Endothelial cell of umbilical vein (primary cell): ENCODE data around the gene KDM4C. TPM values are rescaled to one million over a fixed set of nuclear protein-coding genes. Genes with fewer than 3 reads are reported as not detected.

Experiments used
- BruUV-seq: library from RNA; stranded (reverse); fragments of 400-500 nt; replicated peaks from 2 replicates; lab custom pipeline; 2021; lab: Mats Ljungman, UMichigan
- CTCF ChIA-PET: fragments of 300-600, 350-600 bp; sonication (Branson Sonifier 250); formaldehyde crosslinking; loops from one replicate; lab custom pipeline; 2021; ENCODE audit warnings: antibody characterized with exemption, inconsistent platforms; lab: Charles Lee
- POLR2A ChIA-PET: fragments of 300-600, 350-600 bp; sonication (Branson Sonifier 250); formaldehyde crosslinking; loops from one replicate; lab custom pipeline; 2021; ENCODE audit warnings: antibody characterized with exemption, inconsistent platforms; lab: Charles Lee
- DNase-seq: peaks from one replicate; pipeline ENCODE4 v3.0.0-alpha.2; 2011; ENCODE audit warnings: low read depth, low spot score
- FAIRE-seq: peaks from 2 replicates; lab custom pipeline; 2011; peaks lifted over from hg19 to GRCh38; lab: Jason Lieb, UNC
- H2AFZ ChIP-seq: 2 replicates; pipeline ENCODE4 v1.6.0; 2012; ENCODE audit warnings: low read depth, low read length, control low read depth, inconsistent platforms
- H3K27ac ChIP-seq: 2 replicates; pipeline ENCODE4 v1.5.1; 2011; ENCODE audit warnings: low read depth, mild to moderate bottlenecking, control low read depth, low read length, moderate library complexity; ENCODE audit not compliant: insufficient read depth
- H3K27me3 ChIP-seq, 2 experiments: 2 replicates each; pipeline versions ENCODE4 v1.6.0 to v1.6.1; 2011; ENCODE audit warnings: low read length in 2 of 2, mixed read lengths in 1 of 2; ENCODE audit not compliant: control insufficient read depth in 2 of 2, insufficient read depth in 2 of 2
- H3K36me3 ChIP-seq, 2 experiments: 2 replicates in 1 of 2; 3 replicates in 1 of 2; pipeline ENCODE4 v1.5.1; 2011; ENCODE audit warnings: low read length in 2 of 2, mild to moderate bottlenecking in 1 of 2, moderate library complexity in 1 of 2; ENCODE audit not compliant: control insufficient read depth in 2 of 2, insufficient read depth in 2 of 2; ENCODE audit errors: extremely low read depth in 1 of 2
- H3K4me1 ChIP-seq: 3 replicates; pipeline ENCODE4 v1.5.1; 2011; ENCODE audit warnings: mild to moderate bottlenecking, low read length; ENCODE audit not compliant: control insufficient read depth, insufficient read depth; ENCODE audit errors: extremely low read depth
- H3K4me2 ChIP-seq: 2 replicates; pipeline ENCODE4 v1.6.1; 2011; ENCODE audit warnings: low read length, control low read depth, mixed read lengths; ENCODE audit not compliant: insufficient read depth
- H3K4me3 ChIP-seq, 3 experiments: fragments of 200-600 bp in 1 of 3; sonication (generic), shearing (Covaris generic) in 1 of 3; replicated peaks in 1 of 3; 2 replicates each; pipeline ENCODE4 v1.5.1; 2011 to 2016; ENCODE audit warnings: control low read depth in 3 of 3, low read length in 3 of 3, mild to moderate bottlenecking in 2 of 3, inconsistent platforms in 1 of 3, low read depth in 1 of 3, moderate library complexity in 1 of 3; ENCODE audit not compliant: insufficient read depth in 1 of 3
- H3K79me2 ChIP-seq: 2 replicates; pipeline ENCODE4 v1.6.0; 2012; ENCODE audit warnings: low read length, inconsistent platforms; ENCODE audit not compliant: control insufficient read depth, insufficient read depth
- H3K9ac ChIP-seq: replicated peaks from 2 replicates; pipeline ENCODE3; 2011; ENCODE audit warnings: low read length, control low read depth; ENCODE audit not compliant: insufficient read depth; ENCODE audit errors: extremely low read depth
- H3K9me1 ChIP-seq: replicated peaks from 3 replicates; pipeline ENCODE4 v1.6.0; 2011; ENCODE audit warnings: mild to moderate bottlenecking, low read length; ENCODE audit not compliant: control insufficient read depth, insufficient read depth; ENCODE audit errors: extremely low read depth
- H3K9me3 ChIP-seq: replicated peaks from 2 replicates; pipeline ENCODE4 v1.5.1; 2012; ENCODE audit warnings: low read length, inconsistent platforms; ENCODE audit not compliant: control insufficient read depth, insufficient read depth
- H4K20me1 ChIP-seq: replicated peaks from 2 replicates; pipeline ENCODE3; 2011; ENCODE audit warnings: mild to moderate bottlenecking, low read length; ENCODE audit not compliant: control insufficient read depth, insufficient read depth; ENCODE audit errors: extremely low read depth
- EZH2 ChIP-seq: IDR thresholded peaks from 2 replicates; pipeline ENCODE4 v1.6.1; 2012; ENCODE audit warnings: borderline replicate concordance, low read depth, mild to moderate bottlenecking, moderate library complexity, low read length, inconsistent platforms; ENCODE audit not compliant: severe bottlenecking
- JUN ChIP-seq: IDR thresholded peaks from 2 replicates; pipeline ENCODE4 v1.6.1; 2011; ENCODE audit warnings: borderline replicate concordance, low read depth; ENCODE audit not compliant: insufficient read length, insufficient read depth
- MAX ChIP-seq: IDR thresholded peaks from 2 replicates; pipeline ENCODE4 v1.6.1; 2011; ENCODE audit not compliant: insufficient read depth, insufficient read length
- dilution Hi-C: fragments of 300-500 bp; cut with MboI; formaldehyde crosslinking; loops from one replicate; pipeline ENCODE4 v1.15.0; 2019; ENCODE audit warnings: low sequenced_read_pairs; ENCODE audit not compliant: extremely low pct_ligation_motif_present
- intact Hi-C: fragments of 100-400 bp; cut with micrococcal nuclease; formaldehyde crosslinking; loops from one replicate; pipeline ENCODE4 v1.10.0; 2022
- polyA plus RNA-seq, 4 experiments: library from polyadenylated mRNA; depleted of rRNA in 3 of 4; stranded (reverse) in 3 of 4; unstranded in 1 of 4; fragments of >200 nt; gene quantifications; 2 replicates each; pipeline versions ENCODE4 v1.2.1 to v1.2.3, GENCODE V29; 2011 to 2012; ENCODE audit warnings: missing spikeins in 1 of 4
- total RNA-seq: library from RNA; stranded (reverse); gene quantifications from 2 replicates; pipeline ENCODE4 v1.2.3, GENCODE V29; 2021

The KDM4C gene
- total and polyA plus RNA-seq, 2 donors (not counting 3 experiments of a cell fraction or from before 2014, with no cell fraction given): 5.4 to 15.0 TPM

- no TSS peak for BruUV-seq
- no peaks in the 10 kb centered on the region for H3K27me3 ChIP-seq
- intact Hi-C loops: no loop called here
- no peaks in the 10 kb centered on the region for H3K4me1 ChIP-seq
- no peaks in the 10 kb centered on the region for H4K20me1 ChIP-seq
- FAIRE-seq: no peak
- ChIA-PET CTCF (interaction anchor here (1.1 to 1.2 kb wide), 2 partner anchors 20 to 60 kb away, joined by 3 to 4 read pairs; no protein-coding TSS in a partner anchor), POLR2A (no interaction called here)
- dilution Hi-C loops: no loop called here
- no peaks in the 10 kb centered on the region for H3K9me1 ChIP-seq
- no peak overlapping the region for H3K27ac ChIP-seq
- H3K36me3 ChIP-seq: no peaks in the 10 kb centered on the region
- no peaks in the 10 kb centered on the region for H3K9me3 ChIP-seq
- TF ChIP-seq JUN (no peak), MAX (no peak)
- no peak overlapping the region for H2AFZ ChIP-seq
- DNase-seq: no peak
- no peak overlapping the region for H3K4me3 ChIP-seq
- H3K4me2 ChIP-seq: no peak overlapping the region
- H3K79me2 ChIP-seq: no peaks in the 10 kb centered on the region
- no peak overlapping the region for H3K9ac ChIP-seq
These were observed 408.3 kb downstream of the KDM4C start for GRCh38 chr9:7166074-7166473.

DNA sequence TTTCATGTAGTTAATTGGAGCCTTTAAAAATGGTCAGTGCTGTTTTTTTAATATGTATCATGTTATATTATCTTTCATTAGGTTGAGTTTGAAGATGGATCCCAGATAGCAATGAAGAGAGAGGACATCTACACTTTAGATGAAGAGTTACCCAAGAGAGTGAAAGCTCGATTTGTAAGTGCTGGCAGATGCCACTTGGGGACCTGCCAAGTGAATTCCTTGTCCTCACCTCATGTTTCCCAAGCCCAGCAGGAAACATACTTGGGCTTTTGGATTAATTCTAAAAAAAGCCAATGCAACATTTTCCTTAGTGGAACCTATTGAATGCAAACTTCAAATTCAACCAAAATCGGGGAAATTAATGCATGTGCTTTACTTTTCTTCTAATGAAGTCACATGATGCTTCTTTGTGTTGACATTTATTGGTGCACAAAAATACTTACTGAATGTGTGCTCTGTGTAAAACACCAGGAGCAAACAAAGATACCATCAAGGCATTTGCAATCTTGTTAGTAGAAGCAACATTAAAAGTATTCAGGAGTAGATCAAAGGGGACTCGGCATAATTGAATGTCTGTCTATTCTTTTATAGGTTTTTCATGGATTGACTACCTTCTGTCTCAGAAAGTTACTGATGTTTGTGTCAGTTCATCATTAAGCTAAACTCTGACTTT is 412.1 kb downstream of the KDM4C start:
- DNase-seq (no peak), FAIRE-seq (no peak)
- intact Hi-C loops: no loop called here
- no peaks in the 10 kb centered on the region for H3K9me3 ChIP-seq
- no peaks in the 10 kb centered on the region for H3K36me3 ChIP-seq
- no peak overlapping the region for H3K9ac ChIP-seq
- ChIA-PET CTCF (interaction anchor here (0.5 to 1.9 kb wide), 2 partner anchors 16 to 65 kb away, joined by 4 to 5 read pairs; no protein-coding TSS in a partner anchor), POLR2A (no interaction called here)
- H2AFZ ChIP-seq: no peak overlapping the region
- H3K9me1 ChIP-seq: no peaks in the 10 kb centered on the region
- BruUV-seq: no TSS peak
- H3K4me2 ChIP-seq: no peak overlapping the region
- no peaks in the 10 kb centered on the region for H4K20me1 ChIP-seq
- no peaks in the 10 kb centered on the region for H3K4me1 ChIP-seq
- no peak overlapping the region for H3K27ac ChIP-seq
- no peaks in the 10 kb centered on the region for H3K27me3 ChIP-seq
- TF ChIP-seq EZH2 (no peak), JUN (no peak)
- no peaks in the 10 kb centered on the region for H3K79me2 ChIP-seq
- dilution Hi-C loops: no loop called here
- H3K4me3 ChIP-seq: no peak overlapping the region
